RWPE2 (cell line): ENCODE data around the gene SLC9B2.
A peak's percentile ranks its signal among the peaks of the same experiment; 100 is the strongest.

Experiments
- ATAC-seq: fragments of 200-7000 bp; cut with Tn5 transposase; 3 replicates; pipeline ENCODE4 v1.9.1; 2021; ENCODE audit warnings: low read depth
- DNase-seq: peaks from one replicate; pipeline ENCODE4 v3.0.0-alpha.2; 2020; ENCODE audit warnings: low spot score
- H3K27ac ChIP-seq: fragments of 450-650 bp; 2 replicates; pipeline ENCODE4 v1.5.1; 2017; ENCODE audit warnings: mild to moderate bottlenecking; ENCODE audit not compliant: poor library complexity, severe bottlenecking
- H3K27me3 ChIP-seq: fragments of 250-450 bp; sonication (Bioruptor Pico); 2 replicates; pipeline ENCODE4 v1.5.1; 2021; ENCODE audit warnings: mild to moderate bottlenecking, moderate library complexity; ENCODE audit not compliant: insufficient read depth, poor library complexity, severe bottlenecking
- H3K36me3 ChIP-seq: fragments of 250-450 bp; sonication (Bioruptor Pico); 2 replicates; pipeline ENCODE4 v1.5.1; 2020; ENCODE audit warnings: low read depth, mild to moderate bottlenecking, moderate library complexity
- H3K4me1 ChIP-seq: fragments of 250-450 bp; sonication (Bioruptor Pico); 2 replicates; pipeline ENCODE4 v1.5.1; 2021; ENCODE audit warnings: mild to moderate bottlenecking, moderate library complexity; ENCODE audit not compliant: insufficient read depth, poor library complexity, severe bottlenecking
- H3K4me3 ChIP-seq: fragments of 250-450 bp; sonication (Bioruptor Pico); 2 replicates; pipeline ENCODE4 v1.5.1; 2021; ENCODE audit warnings: mild to moderate bottlenecking, moderate library complexity; ENCODE audit not compliant: severe bottlenecking
- H3K9me3 ChIP-seq: fragments of 250-450 bp; sonication (Bioruptor Pico); 2 replicates; pipeline ENCODE4 v1.5.1; 2021; ENCODE audit warnings: mild to moderate bottlenecking, moderate library complexity; ENCODE audit not compliant: severe bottlenecking
- CTCF ChIP-seq: fragments of 450-650 bp; IDR thresholded peaks from one replicate; pipeline ENCODE4 v1.5.1; 2017; ENCODE audit warnings: mild to moderate bottlenecking, moderate library complexity; ENCODE audit not compliant: poor library complexity, severe bottlenecking

SLC9B2 gene

GRCh38 chr4:103029300-103029699, 47.3 kb downstream of the SLC9B2 start:
- no peaks in the 10 kb centered on the region for H3K27me3 ChIP-seq
- ATAC-seq (no peak), DNase-seq (no peak)
- no peaks in the 10 kb centered on the region for H3K4me1 ChIP-seq
- no peaks in the 10 kb centered on the region for H3K36me3 ChIP-seq
- H3K4me3 ChIP-seq: no peak overlapping the region
- no peak overlapping the region for H3K27ac ChIP-seq
- TF ChIP-seq CTCF: no peak
- H3K9me3 ChIP-seq: no peaks in the 10 kb centered on the region

DNA sequence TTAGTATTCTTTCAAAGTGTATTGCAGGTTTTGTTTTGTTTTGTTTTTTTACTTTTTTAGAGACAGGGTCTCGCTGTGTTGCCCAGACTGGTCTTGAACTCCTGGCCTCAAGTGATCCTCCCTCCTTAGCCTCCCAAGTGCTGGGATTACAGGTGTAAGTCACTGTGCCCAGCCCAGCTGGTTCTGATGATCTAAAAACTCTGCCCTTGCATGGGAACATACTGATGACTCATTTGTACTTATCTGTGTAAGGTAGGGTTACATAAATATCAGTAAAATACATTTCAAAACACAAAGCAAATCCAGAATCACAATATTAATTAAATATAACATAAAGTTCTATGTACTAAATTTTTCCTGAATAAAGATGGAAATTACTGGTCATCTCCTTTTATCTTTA, 49.7 kb downstream of the SLC9B2 start:
- H3K36me3 ChIP-seq: no peaks in the 10 kb centered on the region
- no peak overlapping the region for H3K4me3 ChIP-seq
- no peaks in the 10 kb centered on the region for H3K9me3 ChIP-seq
- DNase-seq (no peak), ATAC-seq (no peak)
- no peak overlapping the region for H3K27ac ChIP-seq
- H3K4me1 ChIP-seq: no peaks in the 10 kb centered on the region
- TF ChIP-seq CTCF: no peak
- H3K27me3 ChIP-seq: no peaks in the 10 kb centered on the region

DNA sequence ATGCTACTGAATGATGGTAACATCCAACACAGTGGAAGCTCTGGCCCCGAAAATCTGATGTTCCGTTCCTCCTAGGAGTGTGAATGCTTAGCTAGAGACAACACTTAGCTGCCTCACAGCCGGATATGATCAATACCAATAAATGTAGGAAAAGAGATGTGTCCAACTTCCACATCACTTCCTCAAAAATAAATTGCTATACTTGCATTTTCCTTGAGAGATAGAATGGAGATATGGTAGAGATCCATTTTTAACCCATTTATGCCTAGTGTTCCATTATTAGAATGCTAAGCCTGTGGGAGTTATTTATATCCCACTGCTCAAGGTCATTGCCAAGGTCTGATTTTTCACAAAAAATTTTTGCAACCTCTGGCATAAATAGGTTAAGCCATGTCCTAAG, 51.6 kb downstream of the SLC9B2 start:
- Histone ChIP-seq H3K36me3 (no peaks in the 10 kb centered on the region), H3K4me1 (no peaks in the 10 kb centered on the region), H3K27me3 (no peaks in the 10 kb centered on the region), H3K4me3 (no peak overlapping the region), H3K9me3 (no peaks in the 10 kb centered on the region), H3K27ac (no peak overlapping the region)
- DNase-seq (no peak), ATAC-seq (no peak)
- TF ChIP-seq CTCF: no peak

GRCh38 chr4:103021120-103021519, 55.4 kb downstream of the SLC9B2 start:
- no peaks in the 10 kb centered on the region for H3K9me3 ChIP-seq
- no peaks in the 10 kb centered on the region for H3K4me1 ChIP-seq
- H3K27ac ChIP-seq: no peak overlapping the region
- no peak for TF ChIP-seq CTCF
- no peak for DNase-seq
- H3K4me3 ChIP-seq: no peak overlapping the region
- H3K36me3 ChIP-seq: no peaks in the 10 kb centered on the region
- no peaks in the 10 kb centered on the region for H3K27me3 ChIP-seq
- no peak for ATAC-seq

GRCh38 chr4:103019308-103020124, 57.0 kb downstream of the SLC9B2 start, which contains the start of gene SLC9B1:
TSS of gene SLC9B1 (minus strand) at chr4:103019705. CDS start at chr4:102991711, 27,994 bp downstream.
- no peaks in the 10 kb centered on the region for H3K27me3 ChIP-seq
- H3K36me3 ChIP-seq: no peaks in the 10 kb centered on the region
- H3K9me3 ChIP-seq: no peaks in the 10 kb centered on the region
- no peaks in the 10 kb centered on the region for H3K4me1 ChIP-seq
- TF ChIP-seq CTCF: no peak
- DNase-seq: peak; percentile 96
- H3K27ac ChIP-seq: peak within 1 kb of the TSS; percentile 62
- ATAC-seq: peak; percentile 96
- peak within 1 kb of the TSS; percentile 34 for H3K4me3 ChIP-seq
